ENCODE measurements around the gene MRPL36. TPM values are rescaled to one million over a fixed set of nuclear protein-coding genes. Genes with fewer than 3 reads are reported as not detected.

MRPL36 gene
- total RNA-seq, 1 donor from 2014 or later = 31.1 TPM

DNA sequence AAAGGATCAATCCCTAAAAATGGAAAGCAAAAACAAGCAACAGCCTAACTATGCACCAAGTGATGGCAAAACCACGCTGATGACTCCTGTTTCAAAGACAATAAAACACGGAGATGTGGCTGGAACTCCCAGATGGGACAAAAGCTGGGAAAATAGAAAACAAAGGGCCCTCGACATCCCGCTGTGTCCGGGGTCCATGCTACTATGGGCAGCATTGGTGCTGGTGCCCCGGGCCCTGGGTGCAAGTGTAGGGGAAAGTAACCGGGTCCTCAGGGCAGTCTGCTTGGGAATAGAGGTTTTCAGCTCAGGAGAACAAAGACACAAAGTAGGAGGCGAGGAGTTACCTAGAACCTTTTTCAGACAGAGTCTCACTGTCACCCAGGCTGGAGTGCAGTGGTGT, 46.1 kb downstream of the MRPL36 start:
- DNase-seq (ENCODE audit: low spot score) = peak; percentile 14
- no peak for ATAC-seq

DNA sequence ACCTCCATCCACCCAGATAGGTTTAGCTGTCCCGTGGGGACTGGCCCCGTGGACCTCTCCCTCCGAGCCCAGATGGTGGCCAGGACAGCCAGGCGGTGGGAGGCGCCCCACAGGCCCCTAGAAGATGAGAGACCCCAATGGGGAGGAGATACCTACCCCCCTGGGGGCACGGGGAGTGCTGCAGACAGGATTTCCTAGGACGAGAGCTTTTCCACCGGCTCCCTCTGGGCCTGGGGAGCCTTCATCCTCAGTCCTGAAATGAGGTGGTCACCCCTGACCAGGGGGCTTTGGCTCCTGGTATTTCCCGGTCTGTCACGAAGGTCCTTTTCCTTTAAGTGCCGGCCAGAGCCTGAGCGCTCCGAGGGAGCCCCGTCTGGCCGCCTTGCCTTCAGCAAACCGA, 46.8 kb downstream of the MRPL36 start:
- no peak for ATAC-seq

DNA sequence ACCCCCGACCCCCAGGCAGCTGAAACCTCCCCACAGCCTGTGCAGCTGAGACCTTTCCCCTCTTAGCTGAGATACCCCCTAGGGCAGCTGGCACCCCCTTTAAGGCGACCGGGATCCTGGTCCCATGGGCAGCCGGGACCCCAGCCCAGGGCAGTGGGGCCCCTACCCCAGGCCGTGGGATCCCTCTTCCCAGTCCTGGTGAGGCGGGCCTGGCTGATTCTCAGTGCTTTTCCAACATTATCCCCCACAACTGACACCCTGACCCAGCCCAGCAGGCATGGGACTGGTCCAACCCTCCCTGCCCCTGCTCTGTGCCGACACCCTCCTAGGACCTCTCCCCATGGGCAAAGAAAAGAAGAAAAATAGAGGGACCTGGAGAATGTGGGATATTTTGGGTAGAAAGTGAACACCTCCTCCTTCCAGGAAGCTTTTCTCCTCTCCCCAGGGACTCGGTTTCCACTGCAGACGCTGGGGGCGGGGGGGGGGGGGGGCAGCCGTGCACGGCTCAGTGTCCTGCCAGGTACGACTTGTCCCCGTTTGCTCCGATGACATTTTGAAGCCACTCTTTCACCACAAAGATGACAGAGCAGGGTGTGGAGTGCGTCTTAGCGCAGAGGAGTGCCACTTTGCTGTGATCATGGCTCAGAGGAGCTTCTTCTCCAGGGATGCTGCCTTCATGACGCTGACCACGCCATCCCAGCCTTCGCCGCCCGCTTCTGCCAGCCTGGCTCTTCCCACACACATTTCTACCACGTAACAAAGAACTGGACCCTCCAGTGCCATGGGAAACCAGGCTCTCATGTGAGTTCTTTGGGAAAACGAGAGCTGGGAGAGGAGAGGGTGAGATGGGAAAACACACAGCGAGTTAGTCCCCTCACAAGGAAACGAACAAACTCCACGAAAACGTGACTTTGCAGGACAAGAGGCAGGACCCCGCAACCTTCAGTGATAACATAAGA, 47.5 kb downstream of the MRPL36 start:
- no peak for ATAC-seq
- DNase-seq (ENCODE audit: low spot score) = peak; percentile 23

More for the DNA sequence above, 46.8 kb downstream of the MRPL36 start:
- peak; percentile 36 for DNase-seq (ENCODE audit: low spot score)

DNA sequence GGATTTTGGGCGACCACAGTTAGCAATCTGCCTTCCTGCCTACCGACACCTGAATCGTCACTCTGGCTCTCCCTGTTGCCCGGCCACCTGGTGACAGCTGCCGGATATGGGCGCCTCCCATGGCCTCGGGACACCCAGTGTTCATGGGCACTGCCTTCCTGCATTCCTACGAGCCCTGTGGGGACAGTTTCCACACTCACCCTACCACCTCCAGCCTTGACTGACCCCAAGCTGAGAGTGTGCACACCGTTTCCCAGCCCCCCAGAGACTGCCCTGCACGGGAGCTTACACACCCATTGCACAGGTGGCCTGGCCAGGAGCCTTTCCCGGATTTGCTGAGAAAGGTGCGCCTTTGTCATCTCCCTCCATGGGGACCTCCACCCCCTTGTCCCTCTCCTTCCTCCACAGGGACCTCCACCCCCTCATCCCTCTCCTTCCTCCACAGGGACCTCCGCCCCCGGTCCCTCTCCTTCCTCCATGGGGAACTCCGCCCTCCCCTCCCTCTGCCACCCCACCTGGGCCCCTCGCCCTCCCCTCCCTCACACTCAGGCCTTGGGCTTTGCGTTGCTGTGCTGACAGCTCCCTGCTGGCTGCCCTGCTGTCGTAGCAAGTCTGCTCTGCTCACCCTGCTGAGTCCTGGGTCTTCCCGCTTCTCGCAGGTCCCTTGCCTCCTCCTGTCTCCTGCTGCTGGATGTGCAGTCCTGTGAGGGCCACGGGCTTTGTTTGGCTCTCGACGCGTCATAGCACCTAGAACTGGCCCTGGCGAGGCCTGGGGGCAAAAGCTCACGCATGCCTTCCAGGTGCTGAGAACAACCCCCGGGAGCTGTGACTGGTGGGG, 48.4 kb downstream of the MRPL36 start:
- DNase-seq (ENCODE audit: low spot score) (peak; percentile 24), ATAC-seq (no peak)

DNA sequence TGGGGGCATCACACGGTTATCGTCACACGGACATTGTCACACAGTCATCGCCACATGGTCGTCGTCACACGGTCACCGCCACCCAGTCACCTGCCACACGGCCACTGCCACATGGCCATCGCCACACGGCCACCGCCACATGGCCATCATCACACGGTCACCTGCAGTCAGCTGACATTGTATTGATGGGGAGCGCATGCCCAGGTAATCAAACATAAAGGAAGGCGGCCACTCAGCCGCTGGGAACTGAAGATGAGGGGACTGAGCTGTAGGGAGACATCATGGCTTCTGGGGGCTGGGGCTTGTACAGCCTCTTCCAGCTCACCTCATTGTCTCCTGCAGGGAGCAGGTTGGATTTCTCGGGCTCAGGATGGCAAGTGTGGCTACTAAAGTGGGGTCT, 49.2 kb downstream of the MRPL36 start:
- DNase-seq (ENCODE audit: low spot score) (peak; percentile 39), ATAC-seq (no peak)

DNA sequence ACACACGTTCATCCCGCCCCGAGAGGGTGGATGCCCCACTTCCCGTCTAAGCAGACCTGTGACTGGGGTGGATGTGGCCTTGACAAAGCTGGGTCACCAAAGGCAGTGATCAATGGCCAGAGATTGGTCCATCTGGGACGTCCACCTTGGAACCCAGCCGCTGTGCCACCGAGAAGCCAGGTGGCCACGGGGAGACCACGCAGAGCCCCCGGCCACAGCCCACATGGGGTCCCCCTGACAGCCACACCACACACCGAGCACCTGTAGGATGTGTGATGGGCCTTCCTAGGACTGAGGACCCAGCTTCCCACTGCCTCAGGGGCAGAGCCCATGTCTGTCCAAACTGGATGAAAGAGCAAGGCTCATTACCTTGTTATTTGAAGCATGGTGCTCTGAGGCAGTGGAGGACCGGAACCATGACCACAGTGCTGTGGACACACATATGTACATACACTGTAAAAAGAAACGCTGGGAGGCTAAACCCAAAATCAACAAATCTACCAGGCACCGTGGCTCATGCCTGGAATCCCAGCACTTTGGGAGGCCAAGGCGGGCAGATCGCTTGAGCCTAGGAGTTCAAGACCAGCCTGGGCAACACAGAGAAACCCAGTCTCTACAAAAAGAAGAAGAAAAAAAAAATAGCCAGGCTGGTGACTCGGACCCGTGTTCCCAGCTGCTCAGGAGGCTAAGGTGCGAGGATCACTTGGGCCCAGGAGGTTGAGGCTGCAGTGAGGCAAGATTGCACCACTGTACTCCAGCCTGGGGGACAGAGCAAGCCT, 50.1 kb downstream of the MRPL36 start:
- ATAC-seq (no peak), DNase-seq (ENCODE audit: low spot score) (peak; percentile 5)

DNA sequence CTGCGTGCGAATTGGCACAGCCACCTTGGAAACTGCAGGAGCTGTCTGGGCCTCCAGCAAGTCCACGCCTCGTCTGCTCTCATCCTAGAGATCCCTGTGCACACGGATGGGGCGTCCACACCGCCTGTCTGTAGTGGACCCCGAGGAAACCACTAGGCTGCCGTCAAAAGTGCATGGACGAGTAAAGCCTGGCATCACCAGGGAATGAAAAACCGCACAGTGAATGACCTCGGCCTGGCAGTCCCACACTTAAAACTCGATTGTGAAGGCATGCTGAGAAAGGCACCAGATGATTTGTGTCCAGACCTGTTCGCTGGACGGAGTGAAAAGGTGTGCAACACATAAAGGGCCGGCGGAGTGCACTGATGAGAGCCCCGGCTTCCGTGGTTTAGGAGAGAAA, 50.8 kb downstream of the MRPL36 start:
- peak; percentile 24 for DNase-seq (ENCODE audit: low spot score)

More for the DNA sequence above, 50.8 kb downstream of the MRPL36 start:
- ATAC-seq = no peak

Other genes starting within 250 kb of the MRPL36 start
- gene NDUFS6, start 1.6 kb upstream of the MRPL36 start, total RNA-seq = 27.0 TPM
- gene IRX4, start 83.1 kb upstream of the MRPL36 start, total RNA-seq = not detected

Measured in left lobe of liver (tissue), 2 donors.